ENCODE results near the gene MAP3K1.

Gene MAP3K1

GRCh38 chr5:56910210-56910965 lies 95.0 kb downstream of the MAP3K1 start:
- DNase-seq, result peak; percentile 41

GRCh38 chr5:56913766-56914165 lies 98.4 kb downstream of the MAP3K1 start:
- DNase-seq, result no peak

- DNase-seq, result no peak
Observed at GRCh38 chr5:56914678-56915077, 99.3 kb downstream of the MAP3K1 start.

GRCh38 chr5:56917534-56917933 lies 102.2 kb downstream of the MAP3K1 start:
- DNase-seq, result no peak

- DNase-seq, result no peak
Observed at GRCh38 chr5:56918054-56918453, 102.7 kb downstream of the MAP3K1 start.

GRCh38 chr5:56919942-56920662 lies 104.8 kb downstream of the MAP3K1 start:
- DNase-seq, result no peak

GRCh38 chr5:56922922-56923321 lies 107.6 kb downstream of the MAP3K1 start:
- DNase-seq, result no peak

- no peak for DNase-seq
Observed at GRCh38 chr5:56934325-56934724, 119.0 kb downstream of the MAP3K1 start.

- no peak for DNase-seq
Observed at GRCh38 chr5:56938858-56939257, 123.5 kb downstream of the MAP3K1 start.

GRCh38 chr5:56941981-56942380 lies 126.6 kb downstream of the MAP3K1 start:
- DNase-seq, result no peak

Measured in NCI-H1417 treated with DMSO at 0.1 percent for 48 hours (cell line).